ENCODE results near the gene LARGE2. TPM values are rescaled to one million over a fixed set of nuclear protein-coding genes. Genes with fewer than 3 reads are reported as not detected.

LARGE2 gene
- total and polyA plus RNA-seq, 2 donors (not counting 3 experiments of a cell fraction or from before 2014, with no cell fraction given) = 0.06 TPM; not detected in 1

DNA sequence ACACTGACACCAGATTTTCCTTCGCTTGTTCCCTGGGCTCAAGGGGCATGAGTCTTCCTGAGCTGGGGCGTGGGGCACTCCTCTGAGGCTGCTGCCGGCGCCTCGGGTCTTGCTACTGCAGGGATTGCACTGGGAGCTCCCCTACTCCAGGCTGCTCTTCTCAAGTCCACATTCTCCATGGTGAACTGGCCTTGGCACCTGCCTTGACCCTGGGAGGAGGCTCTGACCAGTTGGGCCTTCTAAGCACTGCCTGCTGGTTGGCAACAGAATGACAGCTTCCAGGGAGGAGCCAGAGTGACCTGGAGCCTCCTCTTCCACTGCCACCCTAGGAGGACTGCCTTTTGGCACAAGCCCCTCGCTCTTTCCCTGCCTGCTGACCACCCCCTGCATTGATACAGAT, 24.9 kb upstream of the LARGE2 start:
- peaks cover 10% of the 10 kb centered on the region for H3K4me1 ChIP-seq (ENCODE audit: control insufficient read depth, extremely low read depth, insufficient read depth, low read length)
- BruUV-seq (replicated peaks) = no TSS peak
- TF ChIP-seq JUN (IDR thresholded peaks at IDR 0.05; ENCODE audit: borderline replicate concordance, insufficient read depth, insufficient read length, low read depth) (no peak), POLR2A (IDR thresholded peaks at IDR 0.05; ENCODE audit: low read depth, low read length) (no peak), EZH2 (IDR thresholded peaks at IDR 0.05; ENCODE audit: borderline replicate concordance, low read depth, low read length, severe bottlenecking) (no peak), GATA2 (IDR thresholded peaks at IDR 0.05; ENCODE audit: insufficient read depth, insufficient read length, low read depth, low read length) (no peak), FOS (IDR thresholded peaks at IDR 0.05; ENCODE audit: borderline replicate concordance, insufficient read depth, low read length) (no peak), POLR2AphosphoS5 (IDR thresholded peaks at IDR 0.05; ENCODE audit: insufficient read depth, low read depth, low read length) (no peak), MYC (IDR thresholded peaks at IDR 0.05; ENCODE audit: low read depth, low read length) (no peak)
- TF ChIP-seq, protein P1, sequence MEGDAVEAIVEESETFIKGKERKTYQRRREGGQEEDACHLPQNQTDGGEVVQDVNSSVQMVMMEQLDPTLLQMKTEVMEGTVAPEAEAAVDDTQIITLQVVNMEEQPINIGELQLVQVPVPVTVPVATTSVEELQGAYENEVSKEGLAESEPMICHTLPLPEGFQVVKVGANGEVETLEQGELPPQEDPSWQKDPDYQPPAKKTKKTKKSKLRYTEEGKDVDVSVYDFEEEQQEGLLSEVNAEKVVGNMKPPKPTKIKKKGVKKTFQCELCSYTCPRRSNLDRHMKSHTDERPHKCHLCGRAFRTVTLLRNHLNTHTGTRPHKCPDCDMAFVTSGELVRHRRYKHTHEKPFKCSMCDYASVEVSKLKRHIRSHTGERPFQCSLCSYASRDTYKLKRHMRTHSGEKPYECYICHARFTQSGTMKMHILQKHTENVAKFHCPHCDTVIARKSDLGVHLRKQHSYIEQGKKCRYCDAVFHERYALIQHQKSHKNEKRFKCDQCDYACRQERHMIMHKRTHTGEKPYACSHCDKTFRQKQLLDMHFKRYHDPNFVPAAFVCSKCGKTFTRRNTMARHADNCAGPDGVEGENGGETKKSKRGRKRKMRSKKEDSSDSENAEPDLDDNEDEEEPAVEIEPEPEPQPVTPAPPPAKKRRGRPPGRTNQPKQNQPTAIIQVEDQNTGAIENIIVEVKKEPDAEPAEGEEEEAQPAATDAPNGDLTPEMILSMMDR (IDR thresholded peaks at IDR 0.05; ENCODE audit: extremely low read depth in 1 of 2, insufficient read depth in 1 of 2, low read depth in 1 of 2, low read length in 2 of 2) = no peak
- TF ChIP-seq, protein P2, sequence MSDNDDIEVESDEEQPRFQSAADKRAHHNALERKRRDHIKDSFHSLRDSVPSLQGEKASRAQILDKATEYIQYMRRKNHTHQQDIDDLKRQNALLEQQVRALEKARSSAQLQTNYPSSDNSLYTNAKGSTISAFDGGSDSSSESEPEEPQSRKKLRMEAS (IDR thresholded peaks at IDR 0.05; ENCODE audit: insufficient read depth, insufficient read length) = no peak
- H3K9me1 ChIP-seq (replicated peaks; ENCODE audit: control insufficient read depth, extremely low read depth, insufficient read depth, low read length) = no peaks in the 10 kb centered on the region
- DNase-seq (ENCODE audit: low read depth, low spot score) (no peak), FAIRE-seq (no peak)
- dilution Hi-C loops (cut with MboI; ENCODE audit: extremely low pct_ligation_motif_present, low sequenced_read_pairs) (no loop called here), intact Hi-C loops (cut with micrococcal nuclease) (no loop called here)
- no peak overlapping the region for H3K4me3 ChIP-seq (replicated peaks in 1 of 3; ENCODE audit: insufficient read depth in 1 of 3, low read depth in 1 of 3, low read length in 3 of 3)
- no peaks in the 10 kb centered on the region for H3K9me3 ChIP-seq (replicated peaks; ENCODE audit: control insufficient read depth, insufficient read depth, low read length)
- H3K36me3 ChIP-seq (ENCODE audit: control insufficient read depth in 2 of 2, extremely low read depth in 1 of 2, insufficient read depth in 2 of 2, low read length in 2 of 2) = no peaks in the 10 kb centered on the region
- CTCF ChIA-PET = interaction anchor here (1.4 kb wide), 1 partner anchor 25 kb away, joined by 4 read pairs; no protein-coding TSS in a partner anchor
- no peak overlapping the region for H2AFZ ChIP-seq (ENCODE audit: low read depth, low read length)
- peaks cover 4 to 9% of the 10 kb centered on the region in 2 experiments for H3K27me3 ChIP-seq (ENCODE audit: control insufficient read depth in 2 of 2, insufficient read depth in 2 of 2, low read length in 2 of 2)
- no peaks in the 10 kb centered on the region for H4K20me1 ChIP-seq (replicated peaks; ENCODE audit: control insufficient read depth, extremely low read depth, insufficient read depth, low read length)
- H3K4me2 ChIP-seq (ENCODE audit: insufficient read depth, low read length) = no peak overlapping the region
- POLR2A ChIA-PET = no interaction called here
- H3K27ac ChIP-seq (ENCODE audit: insufficient read depth, low read depth, low read length) = no peak overlapping the region
- no peaks in the 10 kb centered on the region for H3K79me2 ChIP-seq (ENCODE audit: control insufficient read depth, insufficient read depth, low read length)
- no peak overlapping the region for H3K9ac ChIP-seq (replicated peaks; ENCODE audit: extremely low read depth, insufficient read depth, low read length)

Data from endothelial cell of umbilical vein (primary cell).